MM.1S (cell line): ENCODE results near the gene NRG3.

Source experiments
- EZH2 ChIP-seq: fragments of 300-600 bp; sonication (generic); optimal IDR thresholded peaks from 2 replicates; pipeline ENCODE3; 2017; ENCODE audit warnings: low read depth, mild to moderate bottlenecking, antibody characterized with exemption, low read length, mixed read lengths
- TF ChIP-seq, protein P1 (sequence below): fragments of 300-600 bp; sonication (generic); IDR thresholded peaks from 2 replicates; pipeline ENCODE4 v1.5.1; 2016; ENCODE audit warnings: antibody characterized with exemption, low read length, mixed read lengths

DNA sequence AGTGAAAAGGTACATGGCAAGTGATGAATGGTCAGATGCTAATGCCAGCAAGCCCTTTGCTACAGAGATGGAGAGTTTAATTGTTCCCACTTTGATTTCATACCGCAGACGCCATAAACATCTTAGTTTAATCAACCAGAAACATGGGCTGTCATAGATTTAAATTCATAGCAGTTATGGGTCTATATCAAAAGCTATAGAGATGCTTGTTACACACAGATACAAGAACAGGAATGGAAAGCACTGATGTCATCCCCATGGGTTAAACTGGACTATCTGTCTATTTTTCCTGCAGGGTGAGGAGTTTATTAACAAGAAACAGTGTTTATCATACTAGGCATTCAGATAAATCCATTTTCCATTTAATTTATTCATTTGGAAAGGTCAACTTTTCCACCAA is 409.2 kb downstream of the NRG3 start:
- TF ChIP-seq, protein P1, sequence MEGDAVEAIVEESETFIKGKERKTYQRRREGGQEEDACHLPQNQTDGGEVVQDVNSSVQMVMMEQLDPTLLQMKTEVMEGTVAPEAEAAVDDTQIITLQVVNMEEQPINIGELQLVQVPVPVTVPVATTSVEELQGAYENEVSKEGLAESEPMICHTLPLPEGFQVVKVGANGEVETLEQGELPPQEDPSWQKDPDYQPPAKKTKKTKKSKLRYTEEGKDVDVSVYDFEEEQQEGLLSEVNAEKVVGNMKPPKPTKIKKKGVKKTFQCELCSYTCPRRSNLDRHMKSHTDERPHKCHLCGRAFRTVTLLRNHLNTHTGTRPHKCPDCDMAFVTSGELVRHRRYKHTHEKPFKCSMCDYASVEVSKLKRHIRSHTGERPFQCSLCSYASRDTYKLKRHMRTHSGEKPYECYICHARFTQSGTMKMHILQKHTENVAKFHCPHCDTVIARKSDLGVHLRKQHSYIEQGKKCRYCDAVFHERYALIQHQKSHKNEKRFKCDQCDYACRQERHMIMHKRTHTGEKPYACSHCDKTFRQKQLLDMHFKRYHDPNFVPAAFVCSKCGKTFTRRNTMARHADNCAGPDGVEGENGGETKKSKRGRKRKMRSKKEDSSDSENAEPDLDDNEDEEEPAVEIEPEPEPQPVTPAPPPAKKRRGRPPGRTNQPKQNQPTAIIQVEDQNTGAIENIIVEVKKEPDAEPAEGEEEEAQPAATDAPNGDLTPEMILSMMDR = no peak
- no peak for TF ChIP-seq EZH2
